ENCODE data around the gene KREMEN2. TPM values are rescaled to one million over a fixed set of nuclear protein-coding genes. Genes with fewer than 3 reads are reported as not detected.
"Not testable (repeated sequence)": the region's sequence is repeated elsewhere in the genome, so short reads cannot be mapped to it uniquely, and the experiment has no call there.

KREMEN2 gene
- total and polyA plus RNA-seq, 2 of the 4 experiments (the other 2 are of a cell fraction), result 0.03 TPM; not detected in 1

- H3K9ac ChIP-seq (ENCODE audit: low read depth, low read length); intact Hi-C loops (cut with micrococcal nuclease); POLR2A ChIA-PET (ENCODE audit: unreplicated experiment); H4K8ac ChIP-seq (ENCODE audit: low read depth in 2 of 2, low read length in 2 of 2); H2BK5ac ChIP-seq (ENCODE audit: low read depth, low read length, poor library complexity, severe bottlenecking); H2BK120ac ChIP-seq (ENCODE audit: low read depth, low read length); H2AK9ac ChIP-seq (replicated peaks; ENCODE audit: low read depth, low read length, poor library complexity); H3K27me3 ChIP-seq (ENCODE audit: control insufficient read depth, insufficient read depth, low read length); H4K91ac ChIP-seq (ENCODE audit: insufficient read depth, low read depth, low read length); H2BK15ac ChIP-seq (ENCODE audit: low read depth, low read length); H3K9me3 ChIP-seq (ENCODE audit: control insufficient read depth, insufficient read depth, low read length); dilution Hi-C loops (cut with HindIII; ENCODE audit: low sequenced_read_pairs, unreplicated experiment); BruUV-seq (replicated peaks); H3K4ac ChIP-seq (ENCODE audit: low read depth, low read length); H3K18ac ChIP-seq (ENCODE audit: low read depth, low read length); H2AK5ac ChIP-seq (ENCODE audit: low read depth, low read length); DNase-seq; in situ Hi-C loops (cut with MboI; ENCODE audit: low sequenced_read_pairs); ATAC-seq (ENCODE audit: low read depth); H2AFZ ChIP-seq (replicated peaks; ENCODE audit: low read length, poor library complexity); H2BK20ac ChIP-seq (ENCODE audit: low read depth, low read length); H4K5ac ChIP-seq (ENCODE audit: low read depth, low read length); H3K14ac ChIP-seq (replicated peaks; ENCODE audit: low read depth, low read length); H3K56ac ChIP-seq (ENCODE audit: extremely low read depth, insufficient read depth, low read length); H3K4me1 ChIP-seq (ENCODE audit: control insufficient read depth, insufficient read depth, low read length); H3K27ac ChIP-seq (ENCODE audit: insufficient read depth, low read length); H3K4me3 ChIP-seq (ENCODE audit: insufficient read depth, low read depth, low read length); H3K9me1 ChIP-seq (ENCODE audit: insufficient read depth, low read length); H3K23ac ChIP-seq (ENCODE audit: low read depth, low read length); H3K4me2 ChIP-seq (ENCODE audit: low read depth, low read length); H4K20me1 ChIP-seq (ENCODE audit: insufficient read depth, low read length): not testable (repeated sequence)
- CTCF ChIA-PET, result interaction anchor here (1.0 kb wide), 1 partner anchor 9 kb away, joined by 3 read pairs; no protein-coding TSS in a partner anchor
- H3K79me1 ChIP-seq (ENCODE audit: low read depth in 1 of 2, low read length in 2 of 2), result peaks cover 6 to 25% of the 10 kb centered on the region in 2 experiments
- H3K36me3 ChIP-seq (ENCODE audit: control insufficient read depth, insufficient read depth, low read length), result peaks cover 44% of the 10 kb centered on the region
- WGBS, 2 experiments (ENCODE audit: extremely low coverage in 2 of 2, insufficient read length in 1 of 2), result 70% methylated on average over 2 of the region's 13 CpGs; no CpG with 5 or more reads in 1 of the 2 experiments
Measured at GRCh38 chr16:2931231-2931914, 32.7 kb upstream of the KREMEN2 start.
